ENCODE results near the gene FDCSP. TPM values are rescaled to one million over a fixed set of nuclear protein-coding genes. Genes with fewer than 3 reads are reported as not detected.
"Not testable (repeated sequence)": the region's sequence is repeated elsewhere in the genome, so short reads cannot be mapped to it uniquely, and the experiment has no call there.

FDCSP gene
- total RNA-seq, 1 donor from 2014 or later: not detected

DNA sequence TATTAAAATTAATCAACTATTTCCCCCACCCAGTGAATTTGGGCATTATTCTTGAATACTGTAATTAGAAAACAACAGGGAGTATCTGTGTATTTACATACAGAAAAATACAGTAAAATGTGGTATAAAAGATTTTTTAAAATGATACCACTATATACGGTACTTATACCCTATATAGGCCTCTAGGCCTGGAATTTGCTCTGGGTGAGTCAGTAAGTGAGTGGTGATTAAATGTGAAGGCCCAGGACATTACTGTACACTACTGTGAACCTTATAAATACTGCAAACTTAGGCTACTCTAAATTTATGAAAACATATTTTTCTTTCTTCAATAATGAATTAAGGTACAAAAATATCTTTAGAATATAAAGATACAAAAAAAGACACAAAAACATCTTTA lies 10.2 kb downstream of the FDCSP start:
- H3K36me3 ChIP-seq (ENCODE audit: control insufficient read depth, insufficient read depth, low read length): no peaks in the 10 kb centered on the region

GRCh38 chr4:70239131-70239883 lies 13.4 kb downstream of the FDCSP start:
- no peak for TF ChIP-seq CTCF (IDR thresholded peaks at IDR 0.05; ENCODE audit: insufficient read depth, low read length, poor library complexity, severe bottlenecking)
- Histone ChIP-seq H3K36me3 (ENCODE audit: control insufficient read depth, insufficient read depth, low read length) (no peaks in the 10 kb centered on the region), H3K27me3 (ENCODE audit: control insufficient read depth, insufficient read depth, low read length) (no peaks in the 10 kb centered on the region), H3K4me3 (ENCODE audit: low read depth, low read length) (no peak overlapping the region)
- DNase-seq (ENCODE audit: low read depth): no peak

More for the DNA sequence above, 10.2 kb downstream of the FDCSP start:
- Histone ChIP-seq H3K27me3 (ENCODE audit: control insufficient read depth, insufficient read depth, low read length) (no peaks in the 10 kb centered on the region), H3K4me3 (ENCODE audit: low read depth, low read length) (no peak overlapping the region)
- no peak for TF ChIP-seq CTCF (IDR thresholded peaks at IDR 0.05; ENCODE audit: insufficient read depth, low read length, poor library complexity, severe bottlenecking)
- no peak for DNase-seq (ENCODE audit: low read depth)

DNA sequence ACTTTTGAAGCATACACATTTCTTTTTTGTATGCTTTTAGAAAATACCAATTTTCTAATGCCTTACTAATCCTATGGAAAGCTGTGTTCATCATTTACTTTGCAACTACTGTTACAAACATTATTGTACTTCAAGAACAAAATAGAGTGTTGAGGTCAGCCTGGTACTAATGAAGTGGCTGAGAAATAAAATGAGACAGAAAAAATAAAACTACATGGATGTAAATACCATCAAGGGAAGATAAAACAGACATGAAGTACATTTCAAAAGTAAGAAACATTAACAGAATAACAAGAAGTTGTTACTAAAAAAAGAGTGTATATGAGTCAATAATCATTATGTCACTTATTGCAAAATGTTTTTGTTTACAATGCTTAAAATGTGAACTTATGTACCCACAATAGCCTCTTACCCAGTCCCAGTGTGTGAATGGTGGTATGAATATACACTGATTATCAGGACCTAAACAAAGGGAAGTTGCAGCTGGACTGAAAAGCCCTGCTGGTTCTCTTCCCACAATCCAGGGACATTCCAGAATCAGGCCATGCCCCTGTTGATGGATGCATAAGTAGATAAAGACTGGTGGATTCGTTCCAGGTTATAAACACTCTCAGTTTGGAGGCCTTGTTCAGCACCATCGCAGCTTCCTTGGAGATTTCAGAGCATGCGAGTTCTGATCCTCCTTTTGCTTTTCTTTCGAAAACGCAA lies 14.1 kb downstream of the FDCSP start:
- no peaks in the 10 kb centered on the region for H3K36me3 ChIP-seq (ENCODE audit: control insufficient read depth, insufficient read depth, low read length)
- TF ChIP-seq CTCF (IDR thresholded peaks at IDR 0.05; ENCODE audit: insufficient read depth, low read length, poor library complexity, severe bottlenecking): no peak
- H3K27me3 ChIP-seq (ENCODE audit: control insufficient read depth, insufficient read depth, low read length): no peaks in the 10 kb centered on the region
- H3K4me3 ChIP-seq (ENCODE audit: low read depth, low read length): no peak overlapping the region
- no peak for DNase-seq (ENCODE audit: low read depth)

- H3K27me3 ChIP-seq (ENCODE audit: control insufficient read depth, insufficient read depth, low read length); DNase-seq (ENCODE audit: low read depth): not testable (repeated sequence)
These were observed 16.4 kb downstream of the FDCSP start, which contains the start of gene CSN3 for GRCh38 chr4:70242297-70242696. CSN3 (plus strand) TSS chr4:70242597; CDS start chr4:70244820, 2,223 bp downstream.

GRCh38 chr4:70243091-70243490 lies 17.2 kb downstream of the FDCSP start:
- Histone ChIP-seq H3K36me3 (ENCODE audit: control insufficient read depth, insufficient read depth, low read length) (no peaks in the 10 kb centered on the region), H3K27me3 (ENCODE audit: control insufficient read depth, insufficient read depth, low read length) (no peaks in the 10 kb centered on the region), H3K4me3 (ENCODE audit: low read depth, low read length) (no peak overlapping the region)
- TF ChIP-seq CTCF (IDR thresholded peaks at IDR 0.05; ENCODE audit: insufficient read depth, low read length, poor library complexity, severe bottlenecking): no peak
- no peak for DNase-seq (ENCODE audit: low read depth)

More at GRCh38 chr4:70242297-70242696, 16.4 kb downstream of the FDCSP start, which contains the start of gene CSN3:
- H3K4me3 ChIP-seq (ENCODE audit: low read depth, low read length); H3K36me3 ChIP-seq (ENCODE audit: control insufficient read depth, insufficient read depth, low read length): not testable (repeated sequence)

DNA sequence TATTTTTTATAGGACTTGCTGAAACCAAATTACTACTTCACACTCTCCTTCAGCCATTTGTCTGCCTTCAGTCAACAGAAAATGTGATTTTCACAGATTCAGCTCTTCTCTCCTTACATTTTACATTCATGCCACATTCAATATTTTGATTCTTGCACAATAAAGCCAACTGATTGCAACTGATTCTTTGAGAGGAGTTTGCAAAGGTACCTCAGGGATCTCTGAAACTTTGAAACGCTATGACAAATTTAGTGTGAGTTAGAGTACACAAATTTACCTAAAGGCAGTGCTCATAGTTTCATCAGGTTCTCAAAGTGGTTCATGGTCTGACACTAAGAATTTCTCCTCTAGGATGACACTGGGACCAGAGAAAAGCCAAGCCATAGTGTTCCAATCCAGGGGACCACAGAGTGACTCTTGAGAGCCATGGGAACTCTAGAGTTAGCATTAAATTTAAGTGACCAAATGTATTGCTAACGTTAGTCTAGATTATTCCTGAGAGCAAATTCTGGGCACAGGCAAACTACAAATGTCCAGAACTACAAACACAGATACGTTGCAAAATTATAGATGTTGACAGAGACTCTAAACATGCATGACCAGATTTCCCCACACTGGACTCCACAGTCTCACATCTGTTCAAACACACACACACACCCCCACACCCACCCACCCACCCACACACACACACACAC lies 25.5 kb downstream of the FDCSP start:
- H3K27me3 ChIP-seq (ENCODE audit: control insufficient read depth, insufficient read depth, low read length): no peaks in the 10 kb centered on the region
- no peak for TF ChIP-seq CTCF (IDR thresholded peaks at IDR 0.05; ENCODE audit: insufficient read depth, low read length, poor library complexity, severe bottlenecking)
- no peak for DNase-seq (ENCODE audit: low read depth)
- no peak overlapping the region for H3K4me3 ChIP-seq (ENCODE audit: low read depth, low read length)
- H3K36me3 ChIP-seq (ENCODE audit: control insufficient read depth, insufficient read depth, low read length): no peaks in the 10 kb centered on the region

All from kidney epithelial cell (primary cell).